ENCODE data around the gene SART1. TPM values are rescaled to one million over a fixed set of nuclear protein-coding genes. Genes with fewer than 3 reads are reported as not detected.

SART1 gene
- 33.8 and 34.3 TPM in 2 replicates for total RNA-seq

GRCh38 chr11:65961267-65962140 is at the start of gene SART1:
Gene SART1, plus strand, starts transcription at chr11:65961734. Its CDS starts 47 bp downstream, at chr11:65961781.

GRCh38 chr11:65918211-65919140 is 43.1 kb upstream of the SART1 start, which contains the start of gene C11orf68:
Gene C11orf68, minus strand, starts transcription at chr11:65919062. Its CDS starts 31 bp downstream, at chr11:65919031.

GRCh38 chr11:65919141-65919572 is 42.4 kb upstream of the SART1 start, which contains the start of gene DRAP1:
Gene DRAP1, plus strand, starts transcription at chr11:65919426. Its CDS starts 76 bp downstream, at chr11:65919502.

GRCh38 chr11:65945430-65945911 is 16.1 kb upstream of the SART1 start, which contains the start of gene TSGA10IP:
Gene TSGA10IP, plus strand, starts transcription at chr11:65945480. Its CDS starts 196 bp downstream, at chr11:65945676.

GRCh38 chr11:66001942-66002647 is 40.6 kb downstream of the SART1 start, which contains the start of the genes BANF1 and EIF1AD:
Gene BANF1, plus strand, starts transcription at chr11:66002503. Its CDS starts 748 bp downstream, at chr11:66003251.
Gene EIF1AD, minus strand, starts transcription at chr11:66002157. Its CDS starts 1,768 bp downstream, at chr11:66000389.

GRCh38 chr11:66011785-66012303 is 50.3 kb downstream of the SART1 start, which contains the start of gene CST6:
Gene CST6, plus strand, starts transcription at chr11:66012008. Its CDS starts 37 bp downstream, at chr11:66012045.

GRCh38 chr11:66026017-66026529 is 64.5 kb downstream of the SART1 start, which contains the start of gene CATSPER1:
Gene CATSPER1, minus strand, starts transcription at chr11:66026479. Its CDS starts 100 bp downstream, at chr11:66026379.

Other genes starting within 250 kb of the SART1 start
- 37.0 and 43.6 TPM in 2 replicates for gene KAT5, start 249.5 kb upstream of the SART1 start, total RNA-seq
- gene RNASEH2C, start 240.9 kb upstream of the SART1 start, total RNA-seq: 52.2 and 55.8 TPM in 2 replicates
- gene AP5B1, start 180.8 kb upstream of the SART1 start, total RNA-seq: 8.0 and 8.5 TPM in 2 replicates
- not detected in 2 replicates for gene OVOL1, start 174.7 kb upstream of the SART1 start, total RNA-seq
- gene SNX32, start 127.8 kb upstream of the SART1 start, total RNA-seq: 0.22 and 0.52 TPM in 2 replicates
- 806 and 989 TPM in 2 replicates for gene CFL1, start 103.6 kb upstream of the SART1 start, total RNA-seq
- 31.1 and 35.2 TPM in 2 replicates for gene MUS81, start 101.3 kb upstream of the SART1 start, total RNA-seq
- 26.3 and 28.1 TPM in 2 replicates for gene EFEMP2, start 88.9 kb upstream of the SART1 start, total RNA-seq
- 0.17 and 0.33 TPM in 2 replicates for gene CTSW, start 81.9 kb upstream of the SART1 start, total RNA-seq
- gene FIBP, start 73.3 kb upstream of the SART1 start, total RNA-seq: 135 and 155 TPM in 2 replicates
- gene CCDC85B, start 71.1 kb upstream of the SART1 start, total RNA-seq: 34.1 and 38.2 TPM in 2 replicates
- gene FOSL1, start 61.3 kb upstream of the SART1 start, total RNA-seq: 0.76 and 1.5 TPM in 2 replicates
- 15.7 and 16.7 TPM in 2 replicates for gene C11orf68, start 42.7 kb upstream of the SART1 start, total RNA-seq
- gene DRAP1, start 42.3 kb upstream of the SART1 start, total RNA-seq: 94.6 and 110 TPM in 2 replicates
- gene TSGA10IP, start 16.3 kb upstream of the SART1 start, total RNA-seq: not detected in 2 replicates
- gene EIF1AD, start 40.4 kb downstream of the SART1 start, total RNA-seq: 25.1 and 27.2 TPM in 2 replicates
- 17.5 and 20.4 TPM in 2 replicates for gene BANF1, start 40.8 kb downstream of the SART1 start, total RNA-seq
- gene CST6, start 50.3 kb downstream of the SART1 start, total RNA-seq: 0.11 and 0.34 TPM in 2 replicates
- gene CATSPER1, start 64.7 kb downstream of the SART1 start, total RNA-seq: 0.26 TPM in 1 of 2 replicates, not detected in the other
- 0.09 and 0.11 TPM in 2 replicates for gene GAL3ST3, start 87.4 kb downstream of the SART1 start, total RNA-seq
- gene SF3B2, start 90.6 kb downstream of the SART1 start, total RNA-seq: 69.2 and 74.9 TPM in 2 replicates
- 19.5 and 30.9 TPM in 2 replicates for gene PACS1, start 108.5 kb downstream of the SART1 start, total RNA-seq